HFF-Myc (cell line): ENCODE results near the gene NISCH.
A peak's percentile ranks its signal among the peaks of the same experiment; 100 is the strongest.

Source experiments
- DNase-seq: peaks from one replicate; pipeline ENCODE4 v3.0.0-alpha.2; 2011; ENCODE audit warnings: low read depth; ENCODE audit errors: extremely low read depth
- H3K4me3 ChIP-seq: replicated peaks from 2 replicates; pipeline ENCODE4 v1.5.1; 2011; ENCODE audit warnings: low read depth, mild to moderate bottlenecking, control low read depth, low read length
- CTCF ChIP-seq: IDR thresholded peaks from 2 replicates; pipeline ENCODE4 v1.5.1; 2012; ENCODE audit warnings: mild to moderate bottlenecking, low read depth, low read length, control low read depth; ENCODE audit errors: missing control alignments

NISCH gene

GRCh38 chr3:52529376-52530333 lies 74.3 kb downstream of the NISCH start:
- no peak for DNase-seq
- no peak overlapping the region for H3K4me3 ChIP-seq
- no peak for TF ChIP-seq CTCF

GRCh38 chr3:52530918-52531826 lies 75.8 kb downstream of the NISCH start:
- TF ChIP-seq CTCF, result no peak
- no peak for DNase-seq
- H3K4me3 ChIP-seq, result peak overlapping the region; percentile 75

- peak overlapping the region; percentile 75 for H3K4me3 ChIP-seq
- no peak for TF ChIP-seq CTCF
- DNase-seq, result no peak
Measured at GRCh38 chr3:52531860-52532516, 76.6 kb downstream of the NISCH start.

GRCh38 chr3:52532517-52532837 lies 77.1 kb downstream of the NISCH start:
- DNase-seq, result no peak
- no peak for TF ChIP-seq CTCF
- H3K4me3 ChIP-seq, result peak overlapping the region; percentile 75

GRCh38 chr3:52532838-52533622 lies 77.6 kb downstream of the NISCH start:
- no peak for DNase-seq
- peak overlapping the region; percentile 75 for H3K4me3 ChIP-seq
- TF ChIP-seq CTCF, result no peak
